GM12878 (cell line): ENCODE results near the gene ANO4.

Source experiments
- EP300 ChIP-seq, 2 experiments: fragments of 150-350 bp in 1 of 2; IDR thresholded peaks; 2 replicates each; pipeline ENCODE4 v1.6.1; 2011 to 2012; ENCODE audit warnings: low read depth in 2 of 2, low read length in 2 of 2, borderline replicate concordance in 1 of 2, improper control_type of control experiment in 1 of 2, inconsistent platforms in 1 of 2; ENCODE audit not compliant: control insufficient read depth in 1 of 2
- EZH2 ChIP-seq: IDR thresholded peaks from 2 replicates; pipeline ENCODE4 v1.6.1; 2012; ENCODE audit warnings: low read depth, mild to moderate bottlenecking, control low read depth, inconsistent platforms, low read length, borderline replicate concordance; ENCODE audit not compliant: control insufficient read depth
- JUND ChIP-seq: IDR thresholded peaks from 2 replicates; pipeline ENCODE4 v1.6.1; 2012; ENCODE audit warnings: low read depth, mild to moderate bottlenecking, low read length, improper control_type of control experiment, moderate library complexity
- MTA2 ChIP-seq: fragments of 450-650 bp; IDR thresholded peaks from 2 replicates; pipeline ENCODE4 v1.6.1; 2016; ENCODE audit warnings: low read depth, mild to moderate bottlenecking, moderate library complexity
- POLR2AphosphoS5 ChIP-seq: IDR thresholded peaks from 2 replicates; pipeline ENCODE4 v1.6.1; 2011; ENCODE audit warnings: mild to moderate bottlenecking, low read length, inconsistent platforms
- SIN3A ChIP-seq: IDR thresholded peaks from 2 replicates; pipeline ENCODE4 v1.6.1; 2012; ENCODE audit warnings: low read depth, low read length, improper control_type of control experiment
- SMC3 ChIP-seq: IDR thresholded peaks from 2 replicates; pipeline ENCODE4 v1.6.1; 2011; ENCODE audit warnings: low read length, improper control_type of control experiment, borderline replicate concordance
- SRF ChIP-seq, 2 experiments: IDR thresholded peaks; 2 replicates each; pipeline ENCODE4 v1.6.1; 2011; ENCODE audit warnings: low read depth in 2 of 2, low read length in 2 of 2, mild to moderate bottlenecking in 1 of 2, moderate library complexity in 1 of 2
- YY1 ChIP-seq: IDR thresholded peaks from 2 replicates; pipeline ENCODE4 v1.6.1; 2011; ENCODE audit warnings: low read depth, mild to moderate bottlenecking, low read length
- ZNF274 ChIP-seq: IDR thresholded peaks from one replicate; pipeline ENCODE4 v1.8.0; 2011; ENCODE audit not compliant: insufficient read length, insufficient read depth
- TF ChIP-seq, protein P1 (sequence below): fragments of 450-650 bp; IDR thresholded peaks from 2 replicates; pipeline ENCODE4 v1.6.1; 2014; ENCODE audit warnings: mild to moderate bottlenecking

DNA sequence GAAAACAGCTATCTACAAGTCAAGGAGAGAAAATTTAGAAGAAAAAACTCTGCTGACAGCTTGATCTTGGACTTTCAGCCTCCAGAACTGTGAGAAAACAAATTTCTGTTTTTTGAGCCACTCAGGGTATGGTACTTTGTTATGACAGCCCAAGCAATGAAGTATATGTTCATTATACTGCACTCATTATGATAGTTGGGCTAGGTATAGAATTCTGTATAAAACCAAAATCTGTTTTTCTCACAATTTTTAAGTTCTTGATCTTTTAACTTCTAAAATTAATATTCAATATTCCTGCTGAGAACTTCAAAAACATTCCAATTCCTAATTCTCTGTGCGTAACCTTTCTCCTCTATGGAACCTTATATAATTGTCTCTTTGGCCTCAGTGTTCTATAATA, 214.7 kb downstream of the ANO4 start:
- TF ChIP-seq POLR2AphosphoS5 (no peak), SIN3A (no peak), YY1 (no peak), SRF (IDR thresholded peaks at IDR 0.05; ENCODE audit: low read depth in 2 of 2, low read length in 2 of 2) (no peak), SMC3 (no peak), EP300 (IDR thresholded peaks at IDR 0.05; ENCODE audit: borderline replicate concordance in 1 of 2, control insufficient read depth in 1 of 2, low read depth in 2 of 2, low read length in 2 of 2) (no peak), MTA2 (no peak), JUND (no peak), ZNF274 (no peak), EZH2 (no peak)
- TF ChIP-seq, protein P1, sequence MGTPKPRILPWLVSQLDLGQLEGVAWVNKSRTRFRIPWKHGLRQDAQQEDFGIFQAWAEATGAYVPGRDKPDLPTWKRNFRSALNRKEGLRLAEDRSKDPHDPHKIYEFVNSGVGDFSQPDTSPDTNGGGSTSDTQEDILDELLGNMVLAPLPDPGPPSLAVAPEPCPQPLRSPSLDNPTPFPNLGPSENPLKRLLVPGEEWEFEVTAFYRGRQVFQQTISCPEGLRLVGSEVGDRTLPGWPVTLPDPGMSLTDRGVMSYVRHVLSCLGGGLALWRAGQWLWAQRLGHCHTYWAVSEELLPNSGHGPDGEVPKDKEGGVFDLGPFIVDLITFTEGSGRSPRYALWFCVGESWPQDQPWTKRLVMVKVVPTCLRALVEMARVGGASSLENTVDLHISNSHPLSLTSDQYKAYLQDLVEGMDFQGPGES = no peak
